ENCODE measurements around the gene SLC35G3.

DNA sequence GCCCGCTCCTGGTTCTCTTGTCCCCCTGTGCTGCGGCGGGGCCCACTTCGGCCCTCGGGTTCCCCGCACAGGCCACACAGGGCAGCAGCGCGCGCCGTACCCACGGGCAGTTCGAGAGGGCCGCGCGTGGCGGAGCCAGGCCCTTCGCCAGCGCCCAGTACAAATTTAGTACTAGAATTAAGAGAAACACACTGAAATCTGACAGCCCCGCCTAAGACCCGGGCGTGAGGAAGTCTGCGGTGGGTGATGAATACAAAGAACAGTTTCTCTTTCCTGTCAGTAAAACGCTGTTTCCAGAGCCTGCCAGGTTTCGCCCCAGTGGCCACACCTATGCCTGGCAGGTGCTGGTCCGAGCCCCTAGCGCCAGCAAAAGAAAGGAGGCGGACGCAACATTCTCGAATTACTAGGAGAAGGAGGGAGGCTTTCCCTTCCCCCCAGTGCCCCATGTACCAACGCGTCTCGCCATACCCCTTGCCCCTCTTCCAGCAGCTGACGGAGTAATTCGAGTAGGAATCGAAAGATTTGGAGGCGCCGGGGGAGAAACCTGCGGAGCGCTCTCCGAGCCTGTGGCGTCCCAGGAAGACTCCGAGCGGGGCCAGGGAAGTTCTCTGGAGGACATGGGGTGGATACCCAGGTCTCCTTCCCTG, 48.1 kb upstream of the SLC35G3 start:
- TF ChIP-seq CTCF (IDR thresholded peaks at IDR 0.05; ENCODE audit: poor library complexity) (peak; percentile 36), EZH2phosphoT487 (IDR thresholded peaks at IDR 0.05; ENCODE audit: low read depth, severe bottlenecking, unreplicated experiment) (no peak), EZH2 (IDR thresholded peaks at IDR 0.05; ENCODE audit: borderline replicate concordance) (no peak)

Measured in hepatocyte (in vitro differentiated cells).